GM12875 (cell line): ENCODE measurements around the gene DYNC1H1.

Source experiments
- H3K4me3 ChIP-seq: one replicate; pipeline ENCODE4 v1.5.1; 2011; ENCODE audit warnings: low read depth, low read length, control low read depth
- TF ChIP-seq, protein P1 (sequence below): IDR thresholded peaks from 2 replicates; pipeline ENCODE4 v1.5.1; 2011; ENCODE audit warnings: low read depth, mild to moderate bottlenecking, control low read depth, inconsistent platforms, low read length, moderate library complexity, borderline replicate concordance; ENCODE audit not compliant: insufficient read depth

The DYNC1H1 gene

DNA sequence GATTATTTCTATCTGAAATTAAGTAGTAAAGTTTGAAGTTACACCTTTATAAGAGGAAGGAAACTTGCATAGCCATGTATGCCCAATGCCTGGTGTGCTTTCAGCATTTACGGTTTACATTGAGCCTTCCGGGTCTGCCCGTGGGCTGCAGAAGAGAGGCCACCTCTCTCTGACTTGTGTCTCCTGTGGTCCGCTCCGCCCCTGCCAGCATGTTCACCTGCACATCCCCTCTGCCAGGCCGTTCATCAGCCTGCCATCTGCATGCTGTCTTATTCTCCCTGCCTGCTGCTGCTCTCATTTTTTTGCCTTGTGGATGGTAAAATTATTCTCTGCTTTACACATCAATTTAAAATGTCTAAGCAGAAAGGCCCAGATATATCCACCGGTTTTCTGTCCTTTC, 41.5 kb upstream of the DYNC1H1 start:
- TF ChIP-seq, protein P1, sequence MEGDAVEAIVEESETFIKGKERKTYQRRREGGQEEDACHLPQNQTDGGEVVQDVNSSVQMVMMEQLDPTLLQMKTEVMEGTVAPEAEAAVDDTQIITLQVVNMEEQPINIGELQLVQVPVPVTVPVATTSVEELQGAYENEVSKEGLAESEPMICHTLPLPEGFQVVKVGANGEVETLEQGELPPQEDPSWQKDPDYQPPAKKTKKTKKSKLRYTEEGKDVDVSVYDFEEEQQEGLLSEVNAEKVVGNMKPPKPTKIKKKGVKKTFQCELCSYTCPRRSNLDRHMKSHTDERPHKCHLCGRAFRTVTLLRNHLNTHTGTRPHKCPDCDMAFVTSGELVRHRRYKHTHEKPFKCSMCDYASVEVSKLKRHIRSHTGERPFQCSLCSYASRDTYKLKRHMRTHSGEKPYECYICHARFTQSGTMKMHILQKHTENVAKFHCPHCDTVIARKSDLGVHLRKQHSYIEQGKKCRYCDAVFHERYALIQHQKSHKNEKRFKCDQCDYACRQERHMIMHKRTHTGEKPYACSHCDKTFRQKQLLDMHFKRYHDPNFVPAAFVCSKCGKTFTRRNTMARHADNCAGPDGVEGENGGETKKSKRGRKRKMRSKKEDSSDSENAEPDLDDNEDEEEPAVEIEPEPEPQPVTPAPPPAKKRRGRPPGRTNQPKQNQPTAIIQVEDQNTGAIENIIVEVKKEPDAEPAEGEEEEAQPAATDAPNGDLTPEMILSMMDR: no peak
- H3K4me3 ChIP-seq: no peak overlapping the region

DNA sequence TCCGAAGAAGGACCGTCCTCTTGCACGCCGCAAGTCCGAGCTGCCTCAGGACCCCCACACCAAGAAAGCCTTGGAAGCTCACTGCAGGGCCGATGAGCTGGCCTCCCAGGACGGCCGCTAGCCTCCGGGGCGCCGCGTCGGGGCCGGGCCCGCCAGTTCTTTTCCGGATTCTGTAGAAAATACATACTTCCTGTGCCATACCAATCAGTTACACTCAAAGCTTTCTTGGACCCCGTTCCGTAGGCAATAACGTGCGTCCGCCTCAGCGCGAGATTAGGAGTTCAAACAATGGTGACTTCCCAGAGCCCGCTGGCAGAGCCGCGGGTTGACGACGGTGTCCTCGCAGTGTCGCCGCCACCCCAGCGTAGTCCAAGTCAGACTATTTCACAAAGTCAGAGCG, 39.2 kb upstream of the DYNC1H1 start:
- no peak overlapping the region for H3K4me3 ChIP-seq
- TF ChIP-seq, protein P1: no peak

DNA sequence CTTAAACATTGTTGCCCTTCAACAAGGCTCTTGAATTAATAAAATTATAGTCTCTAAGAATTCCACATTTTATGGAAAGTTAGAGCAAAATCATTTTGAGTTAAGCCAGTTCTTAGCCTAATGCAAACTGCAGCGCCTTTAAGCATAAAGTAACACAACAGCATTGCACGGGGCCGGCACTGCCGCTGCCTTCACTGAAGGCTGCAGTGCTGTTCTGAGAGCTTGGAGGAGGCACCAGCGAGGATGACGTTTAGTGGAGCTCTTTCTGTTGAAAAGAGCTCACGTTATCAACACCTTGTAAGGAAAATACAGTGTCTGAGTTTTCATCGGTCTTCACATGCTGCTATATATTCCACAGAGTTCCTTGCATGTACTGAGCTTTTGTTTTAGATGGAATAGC, 38.3 kb upstream of the DYNC1H1 start:
- TF ChIP-seq, protein P1: no peak

DNA sequence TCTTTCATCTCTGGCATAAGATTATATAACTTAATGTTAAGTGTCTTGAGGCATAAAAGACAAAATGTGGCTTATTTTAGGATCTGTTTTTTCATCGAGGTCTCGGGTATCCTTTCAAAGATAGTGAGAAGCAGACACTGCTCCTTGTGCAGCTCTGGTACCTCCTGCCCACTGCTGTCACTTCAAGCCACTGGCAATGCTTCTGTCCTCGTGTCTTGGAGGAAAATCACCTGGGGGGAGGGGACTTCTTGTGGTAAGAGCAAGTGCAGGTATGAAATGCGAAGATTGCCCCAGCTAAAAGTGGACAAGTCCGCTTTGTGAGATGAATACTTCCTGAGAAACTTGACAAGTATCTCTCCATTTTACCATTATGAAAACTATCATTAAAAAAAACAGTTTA, 37.8 kb upstream of the DYNC1H1 start:
- TF ChIP-seq, protein P1: no peak
- no peak overlapping the region for H3K4me3 ChIP-seq

More for the DNA sequence above, 38.3 kb upstream of the DYNC1H1 start:
- no peak overlapping the region for H3K4me3 ChIP-seq

DNA sequence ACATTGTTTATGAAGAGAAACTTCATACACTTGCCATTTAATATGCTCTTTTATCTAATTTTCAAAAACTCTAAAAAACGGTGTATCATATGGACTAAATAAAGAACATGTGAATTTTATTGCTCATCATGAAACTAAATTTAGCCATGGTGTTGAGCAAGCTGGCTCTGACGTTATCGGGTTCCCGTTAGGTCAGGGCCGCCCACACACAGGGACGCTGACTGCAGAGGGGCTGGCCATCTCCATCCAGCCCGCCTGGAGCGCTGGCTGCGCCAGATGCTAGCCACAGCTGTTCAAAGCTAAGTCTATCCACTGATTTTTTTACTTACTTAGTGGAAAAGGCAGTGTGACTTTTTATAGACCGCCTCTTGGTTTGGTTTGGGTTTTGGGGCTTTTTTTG, 36.5 kb upstream of the DYNC1H1 start:
- TF ChIP-seq, protein P1: no peak
- no peak overlapping the region for H3K4me3 ChIP-seq

DNA sequence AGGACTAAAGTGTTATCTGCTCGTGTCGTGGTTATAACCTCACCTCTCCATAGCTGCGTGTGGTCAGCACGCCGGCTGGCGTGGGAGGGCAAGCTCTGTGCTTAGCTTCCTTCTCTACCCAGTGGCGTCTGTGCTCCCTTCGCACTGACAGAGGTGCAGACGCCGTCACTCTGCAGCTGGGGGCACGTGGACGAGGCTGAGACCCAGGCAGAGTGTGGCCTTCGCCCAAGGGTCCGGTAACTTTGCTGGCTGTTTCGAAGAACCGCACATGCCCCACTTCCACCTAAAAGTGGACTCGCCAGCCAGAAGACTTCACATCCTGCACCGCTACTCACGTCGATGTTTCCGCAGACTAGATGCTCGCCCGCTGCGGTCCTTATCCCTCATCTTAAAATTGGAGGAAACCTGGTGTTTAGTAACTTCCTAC, 35.9 kb upstream of the DYNC1H1 start:
- H3K4me3 ChIP-seq: no peak overlapping the region
- TF ChIP-seq, protein P1: no peak

DNA sequence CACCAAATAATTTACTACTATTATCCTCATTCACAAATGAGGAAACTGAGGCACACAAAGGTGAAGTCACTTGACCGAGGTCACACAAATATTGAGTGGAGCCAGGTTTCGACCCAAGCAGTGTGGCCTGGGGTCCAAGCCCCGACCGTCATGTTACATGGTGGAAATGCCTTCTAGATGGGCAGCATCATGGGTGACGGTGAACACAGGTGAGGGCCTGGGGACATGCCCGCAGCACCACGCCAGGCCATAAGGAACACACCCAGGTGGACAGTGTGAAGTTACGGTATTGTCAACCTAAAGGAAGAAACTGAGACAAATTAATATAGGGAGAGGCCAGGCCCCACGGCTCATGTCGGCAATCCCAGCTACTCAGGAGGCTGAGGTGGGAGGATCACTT, 35.3 kb upstream of the DYNC1H1 start:
- TF ChIP-seq, protein P1: no peak
- no peak overlapping the region for H3K4me3 ChIP-seq
